Measurements from ENCODE around the gene ENOX1.

The ENOX1 gene

DNA sequence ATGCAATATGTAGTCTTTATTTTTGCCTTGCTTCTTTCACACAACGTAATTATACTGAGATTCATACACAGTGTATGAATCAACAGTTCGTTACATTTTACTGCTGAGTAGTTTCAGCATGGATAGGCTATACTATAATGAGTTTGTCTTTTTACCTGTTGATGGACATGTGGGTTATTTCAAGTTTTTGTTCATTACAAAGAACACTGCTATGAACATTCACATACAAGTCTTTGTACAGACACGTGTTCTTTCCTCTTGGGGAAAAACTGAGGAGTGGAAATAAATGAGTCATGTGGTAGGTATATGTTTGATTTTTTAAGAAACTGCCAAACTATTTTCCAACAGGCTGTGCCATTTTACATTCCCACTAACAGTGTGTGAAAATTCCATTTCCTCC is 35.1 kb downstream of the ENOX1 start:
- no peak overlapping the region for H2AFZ ChIP-seq (ENCODE audit: low read depth, low read length)
- H3K27me3 ChIP-seq (ENCODE audit: insufficient read depth, low read length, poor library complexity): peaks cover 4% of the 10 kb centered on the region
- TF ChIP-seq EZH2 (IDR thresholded peaks at IDR 0.05; ENCODE audit: borderline replicate concordance, low read depth, low read length, severe bottlenecking): no peak
- TF ChIP-seq, protein P1, sequence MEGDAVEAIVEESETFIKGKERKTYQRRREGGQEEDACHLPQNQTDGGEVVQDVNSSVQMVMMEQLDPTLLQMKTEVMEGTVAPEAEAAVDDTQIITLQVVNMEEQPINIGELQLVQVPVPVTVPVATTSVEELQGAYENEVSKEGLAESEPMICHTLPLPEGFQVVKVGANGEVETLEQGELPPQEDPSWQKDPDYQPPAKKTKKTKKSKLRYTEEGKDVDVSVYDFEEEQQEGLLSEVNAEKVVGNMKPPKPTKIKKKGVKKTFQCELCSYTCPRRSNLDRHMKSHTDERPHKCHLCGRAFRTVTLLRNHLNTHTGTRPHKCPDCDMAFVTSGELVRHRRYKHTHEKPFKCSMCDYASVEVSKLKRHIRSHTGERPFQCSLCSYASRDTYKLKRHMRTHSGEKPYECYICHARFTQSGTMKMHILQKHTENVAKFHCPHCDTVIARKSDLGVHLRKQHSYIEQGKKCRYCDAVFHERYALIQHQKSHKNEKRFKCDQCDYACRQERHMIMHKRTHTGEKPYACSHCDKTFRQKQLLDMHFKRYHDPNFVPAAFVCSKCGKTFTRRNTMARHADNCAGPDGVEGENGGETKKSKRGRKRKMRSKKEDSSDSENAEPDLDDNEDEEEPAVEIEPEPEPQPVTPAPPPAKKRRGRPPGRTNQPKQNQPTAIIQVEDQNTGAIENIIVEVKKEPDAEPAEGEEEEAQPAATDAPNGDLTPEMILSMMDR (IDR thresholded peaks at IDR 0.05; ENCODE audit: borderline replicate concordance, extremely low read depth, low read length, poor library complexity, severe bottlenecking): no peak
- no peaks in the 10 kb centered on the region for H3K9me3 ChIP-seq (ENCODE audit: insufficient read depth, low read length, severe bottlenecking)
- DNase-seq: no peak
- no peak overlapping the region for H3K9ac ChIP-seq (ENCODE audit: low read depth, low read length)
- H3K4me3 ChIP-seq (ENCODE audit: low read depth in 1 of 2, low read length in 2 of 2): no peak overlapping the region
- no peaks in the 10 kb centered on the region for H3K79me2 ChIP-seq (ENCODE audit: insufficient read depth, low read length)
- H3K4me1 ChIP-seq (ENCODE audit: insufficient read depth, low read length): no peaks in the 10 kb centered on the region
- ATAC-seq (ENCODE audit: insufficient read depth, low read depth): no peak
- no peaks in the 10 kb centered on the region for H4K20me1 ChIP-seq (ENCODE audit: insufficient read depth, low read length)
- no peak overlapping the region for H3K27ac ChIP-seq (ENCODE audit: low read length)
- no peaks in the 10 kb centered on the region for H3K36me3 ChIP-seq (ENCODE audit: insufficient read depth, low read length)
- H3K4me2 ChIP-seq (ENCODE audit: insufficient read depth, low read length): no peak overlapping the region

DNA sequence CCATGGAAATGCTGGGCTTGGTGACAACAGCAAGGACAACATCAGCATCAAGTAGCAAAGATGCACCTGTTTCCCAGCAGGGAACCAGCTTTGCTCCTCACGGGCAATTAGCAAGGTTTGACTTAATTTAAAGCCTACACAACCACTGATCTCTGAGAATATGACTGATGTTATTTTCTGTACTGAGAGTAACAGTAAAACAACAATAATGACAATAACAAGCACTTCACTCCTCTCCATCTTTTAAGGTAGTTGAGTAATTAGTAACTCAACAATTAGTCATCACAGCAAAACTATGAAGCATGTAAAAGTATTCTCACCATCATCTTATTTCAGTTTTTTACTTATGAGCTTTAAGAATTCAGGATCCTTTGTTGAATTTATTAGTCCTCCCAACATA is 37.3 kb downstream of the ENOX1 start:
- H3K4me3 ChIP-seq (ENCODE audit: low read depth in 1 of 2, low read length in 2 of 2): no peak overlapping the region
- no peak overlapping the region for H3K27ac ChIP-seq (ENCODE audit: low read length)
- no peak for TF ChIP-seq EZH2 (IDR thresholded peaks at IDR 0.05; ENCODE audit: borderline replicate concordance, low read depth, low read length, severe bottlenecking)
- TF ChIP-seq, protein P1 (IDR thresholded peaks at IDR 0.05; ENCODE audit: borderline replicate concordance, extremely low read depth, low read length, poor library complexity, severe bottlenecking): no peak
- H3K9ac ChIP-seq (ENCODE audit: low read depth, low read length): no peak overlapping the region
- no peaks in the 10 kb centered on the region for H3K36me3 ChIP-seq (ENCODE audit: insufficient read depth, low read length)
- H3K4me2 ChIP-seq (ENCODE audit: insufficient read depth, low read length): no peak overlapping the region
- ATAC-seq (ENCODE audit: insufficient read depth, low read depth) (no peak), DNase-seq (no peak)
- H3K4me1 ChIP-seq (ENCODE audit: insufficient read depth, low read length): no peaks in the 10 kb centered on the region
- no peaks in the 10 kb centered on the region for H3K9me3 ChIP-seq (ENCODE audit: insufficient read depth, low read length, severe bottlenecking)
- H2AFZ ChIP-seq (ENCODE audit: low read depth, low read length): no peak overlapping the region
- no peaks in the 10 kb centered on the region for H4K20me1 ChIP-seq (ENCODE audit: insufficient read depth, low read length)
- H3K79me2 ChIP-seq (ENCODE audit: insufficient read depth, low read length): no peaks in the 10 kb centered on the region
- peaks cover 4% of the 10 kb centered on the region for H3K27me3 ChIP-seq (ENCODE audit: insufficient read depth, low read length, poor library complexity)

DNA sequence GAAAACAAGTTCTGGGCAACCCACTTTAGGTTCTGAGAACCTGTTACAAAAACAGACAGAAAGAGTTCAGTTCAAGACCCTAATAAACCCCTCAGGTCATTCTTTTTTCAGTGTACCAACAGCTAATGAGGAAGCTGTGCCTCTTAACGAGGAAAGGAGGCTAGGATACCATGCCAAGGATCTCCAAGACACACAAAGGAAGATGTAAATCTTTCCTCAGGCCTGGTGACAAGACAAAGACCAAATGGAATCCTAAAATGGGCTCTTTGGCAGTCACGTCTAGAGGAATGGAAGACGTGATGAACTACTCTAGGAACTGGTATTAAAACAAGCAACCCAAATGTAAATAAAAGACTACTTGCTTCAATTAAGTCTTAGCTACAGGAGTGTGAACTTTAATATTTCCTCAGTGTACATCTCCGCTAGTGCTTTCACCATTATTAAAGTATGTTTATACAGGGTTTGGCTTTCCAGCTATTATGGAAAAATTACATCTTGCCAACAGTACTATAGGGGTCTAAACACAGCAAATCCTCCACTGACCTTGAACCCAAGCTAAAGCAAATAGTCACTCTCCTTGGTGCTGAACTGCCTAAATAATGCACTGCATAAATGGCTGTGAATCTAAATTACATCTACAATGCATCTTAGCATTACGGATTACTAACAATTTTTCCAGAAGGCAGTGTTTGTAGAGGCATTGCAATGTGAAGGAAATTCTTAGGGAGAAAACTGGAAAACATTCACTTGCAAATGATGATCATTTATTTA is 42.3 kb downstream of the ENOX1 start:
- TF ChIP-seq EZH2 (IDR thresholded peaks at IDR 0.05; ENCODE audit: borderline replicate concordance, low read depth, low read length, severe bottlenecking): no peak
- TF ChIP-seq, protein P1 (IDR thresholded peaks at IDR 0.05; ENCODE audit: borderline replicate concordance, extremely low read depth, low read length, poor library complexity, severe bottlenecking): no peak
- peaks cover 4% of the 10 kb centered on the region for H3K27me3 ChIP-seq (ENCODE audit: insufficient read depth, low read length, poor library complexity)
- H2AFZ ChIP-seq (ENCODE audit: low read depth, low read length): no peak overlapping the region
- H3K4me2 ChIP-seq (ENCODE audit: insufficient read depth, low read length): no peak overlapping the region
- H3K9ac ChIP-seq (ENCODE audit: low read depth, low read length): no peak overlapping the region
- no peaks in the 10 kb centered on the region for H3K9me3 ChIP-seq (ENCODE audit: insufficient read depth, low read length, severe bottlenecking)
- H4K20me1 ChIP-seq (ENCODE audit: insufficient read depth, low read length): no peaks in the 10 kb centered on the region
- H3K79me2 ChIP-seq (ENCODE audit: insufficient read depth, low read length): no peaks in the 10 kb centered on the region
- no peaks in the 10 kb centered on the region for H3K4me1 ChIP-seq (ENCODE audit: insufficient read depth, low read length)
- ATAC-seq (ENCODE audit: insufficient read depth, low read depth) (no peak), DNase-seq (no peak)
- no peak overlapping the region for H3K27ac ChIP-seq (ENCODE audit: low read length)
- H3K4me3 ChIP-seq (ENCODE audit: low read depth in 1 of 2, low read length in 2 of 2): no peak overlapping the region
- no peaks in the 10 kb centered on the region for H3K36me3 ChIP-seq (ENCODE audit: insufficient read depth, low read length)
